ENCODE measurements around the gene SLC35F1.

DNA sequence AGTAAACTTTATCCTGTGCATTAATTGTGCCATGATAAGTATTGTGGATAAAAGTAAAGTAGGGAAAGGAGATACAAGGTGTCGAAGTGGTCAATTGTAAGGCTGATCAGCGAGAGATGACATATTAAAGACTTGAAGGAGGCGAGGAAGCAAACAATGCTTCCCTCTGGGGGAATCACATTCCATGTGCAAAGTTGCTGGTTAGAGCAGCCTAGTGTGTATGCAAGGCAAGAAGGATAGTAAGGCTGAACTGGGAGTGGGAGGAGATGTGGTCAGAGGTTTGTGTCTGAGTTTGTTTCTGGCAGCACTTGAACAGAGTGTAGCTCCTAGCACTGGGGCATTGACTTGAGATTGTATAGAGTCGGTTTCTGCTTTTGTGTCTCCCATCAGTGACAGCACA, 122.9 kb downstream of the SLC35F1 start:
- TF ChIP-seq, protein P1, sequence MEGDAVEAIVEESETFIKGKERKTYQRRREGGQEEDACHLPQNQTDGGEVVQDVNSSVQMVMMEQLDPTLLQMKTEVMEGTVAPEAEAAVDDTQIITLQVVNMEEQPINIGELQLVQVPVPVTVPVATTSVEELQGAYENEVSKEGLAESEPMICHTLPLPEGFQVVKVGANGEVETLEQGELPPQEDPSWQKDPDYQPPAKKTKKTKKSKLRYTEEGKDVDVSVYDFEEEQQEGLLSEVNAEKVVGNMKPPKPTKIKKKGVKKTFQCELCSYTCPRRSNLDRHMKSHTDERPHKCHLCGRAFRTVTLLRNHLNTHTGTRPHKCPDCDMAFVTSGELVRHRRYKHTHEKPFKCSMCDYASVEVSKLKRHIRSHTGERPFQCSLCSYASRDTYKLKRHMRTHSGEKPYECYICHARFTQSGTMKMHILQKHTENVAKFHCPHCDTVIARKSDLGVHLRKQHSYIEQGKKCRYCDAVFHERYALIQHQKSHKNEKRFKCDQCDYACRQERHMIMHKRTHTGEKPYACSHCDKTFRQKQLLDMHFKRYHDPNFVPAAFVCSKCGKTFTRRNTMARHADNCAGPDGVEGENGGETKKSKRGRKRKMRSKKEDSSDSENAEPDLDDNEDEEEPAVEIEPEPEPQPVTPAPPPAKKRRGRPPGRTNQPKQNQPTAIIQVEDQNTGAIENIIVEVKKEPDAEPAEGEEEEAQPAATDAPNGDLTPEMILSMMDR (IDR thresholded peaks at IDR 0.05; ENCODE audit: low read length) = no peak
- TF ChIP-seq EZH2 (IDR thresholded peaks at IDR 0.05; ENCODE audit: borderline replicate concordance, low read length) = no peak
